Esophagus squamous epithelium (tissue), 4 donors: ENCODE data around the gene STX8.

ENCODE experiments used
- POLR2A ChIP-seq, 4 donors: fragments of 450-650 bp; IDR thresholded peaks; one replicate each; pipeline ENCODE4 v1.6.1; 2017; ENCODE audit warnings: antibody characterized with exemption in 4 of 4, mild to moderate bottlenecking in 4 of 4, moderate library complexity in 3 of 4
- TF ChIP-seq, protein P1 (sequence below), 6 experiments: fragments of 450-650 bp in 4 of 6; fragments of 200-600 bp in 2 of 6; sonication (generic) in 2 of 6; IDR thresholded peaks; one replicate each; pipeline ENCODE4 v1.5.1; 2016 to 2019; ENCODE audit warnings: antibody characterized with exemption in 6 of 6, mild to moderate bottlenecking in 4 of 6, moderate library complexity in 4 of 6

DNA sequence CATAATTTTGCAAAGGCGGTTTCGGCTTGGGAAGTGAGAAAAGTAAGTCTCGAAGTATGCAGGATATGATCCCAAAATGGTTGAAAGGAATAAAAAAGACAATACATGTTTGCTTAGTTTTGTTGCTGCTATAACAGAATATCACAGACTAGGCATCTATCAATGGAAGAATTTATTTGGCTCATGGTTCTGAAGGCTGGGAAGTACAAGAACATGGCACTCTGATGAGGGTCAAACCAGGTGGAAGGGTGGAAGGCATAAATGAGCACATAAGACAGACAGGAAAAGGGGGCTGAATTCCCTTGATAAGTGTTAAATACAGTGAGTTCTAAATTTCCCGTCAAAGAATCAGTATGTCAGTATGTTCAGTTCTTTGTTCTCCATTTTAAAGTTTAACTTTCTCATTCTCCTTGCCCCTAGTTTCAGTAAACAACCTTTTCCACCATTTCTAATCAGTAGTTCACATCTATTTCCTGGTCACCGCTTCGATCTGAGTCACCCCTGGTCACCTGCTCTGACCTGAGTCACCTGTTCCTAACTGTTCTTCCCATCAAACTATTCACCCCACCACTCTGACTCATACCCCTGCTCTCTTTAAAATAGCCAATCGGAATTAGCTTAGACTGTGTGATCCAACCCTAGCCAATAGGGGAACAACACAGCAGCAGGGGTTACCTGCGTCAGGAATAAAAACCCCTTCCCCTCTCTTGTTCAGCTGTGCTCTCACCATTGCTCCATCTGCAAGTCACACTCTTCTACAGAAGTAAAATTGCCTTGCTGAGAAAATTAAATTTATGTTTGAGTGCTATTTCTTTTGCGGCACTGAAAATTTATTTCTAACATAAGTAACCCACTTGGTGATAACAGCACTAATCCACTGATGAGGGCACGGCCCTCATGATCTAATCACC is 240.8 kb downstream of the STX8 start:
- TF ChIP-seq, protein P1, sequence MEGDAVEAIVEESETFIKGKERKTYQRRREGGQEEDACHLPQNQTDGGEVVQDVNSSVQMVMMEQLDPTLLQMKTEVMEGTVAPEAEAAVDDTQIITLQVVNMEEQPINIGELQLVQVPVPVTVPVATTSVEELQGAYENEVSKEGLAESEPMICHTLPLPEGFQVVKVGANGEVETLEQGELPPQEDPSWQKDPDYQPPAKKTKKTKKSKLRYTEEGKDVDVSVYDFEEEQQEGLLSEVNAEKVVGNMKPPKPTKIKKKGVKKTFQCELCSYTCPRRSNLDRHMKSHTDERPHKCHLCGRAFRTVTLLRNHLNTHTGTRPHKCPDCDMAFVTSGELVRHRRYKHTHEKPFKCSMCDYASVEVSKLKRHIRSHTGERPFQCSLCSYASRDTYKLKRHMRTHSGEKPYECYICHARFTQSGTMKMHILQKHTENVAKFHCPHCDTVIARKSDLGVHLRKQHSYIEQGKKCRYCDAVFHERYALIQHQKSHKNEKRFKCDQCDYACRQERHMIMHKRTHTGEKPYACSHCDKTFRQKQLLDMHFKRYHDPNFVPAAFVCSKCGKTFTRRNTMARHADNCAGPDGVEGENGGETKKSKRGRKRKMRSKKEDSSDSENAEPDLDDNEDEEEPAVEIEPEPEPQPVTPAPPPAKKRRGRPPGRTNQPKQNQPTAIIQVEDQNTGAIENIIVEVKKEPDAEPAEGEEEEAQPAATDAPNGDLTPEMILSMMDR (IDR thresholded peaks at IDR 0.05) = no peak
- no peak for TF ChIP-seq POLR2A (IDR thresholded peaks at IDR 0.05)
